Liver (tissue), 9 donors: ENCODE data around the gene COL27A1. TPM values are rescaled to one million over a fixed set of nuclear protein-coding genes. Genes with fewer than 3 reads are reported as not detected.
A peak's percentile ranks its signal among the peaks of the same experiment; 100 is the strongest.
"Not testable (repeated sequence)": the region's sequence is repeated elsewhere in the genome, so short reads cannot be mapped to it uniquely, and the experiment has no call there.

Experiments
- DNase-seq: peaks from one replicate; pipeline ENCODE4 v3.0.0-alpha.2; 2017; ENCODE audit warnings: low spot score
- H3K27ac ChIP-seq, 2 donors: one replicate each; pipeline ENCODE4 v1.7.0; 2013; ENCODE audit warnings: inconsistent platforms in 2 of 2, low read length in 2 of 2, control low read depth in 1 of 2, low read depth in 1 of 2, mild to moderate bottlenecking in 1 of 2
- H3K27me3 ChIP-seq, 4 donors: one replicate each; pipeline versions ENCODE4 v1.6.1 to v1.7.0; 2013; ENCODE audit warnings: low read length in 3 of 4, inconsistent platforms in 1 of 4, mild to moderate bottlenecking in 1 of 4, moderate library complexity in 1 of 4; ENCODE audit not compliant: control insufficient read depth in 4 of 4, insufficient read depth in 4 of 4
- H3K36me3 ChIP-seq, 4 donors: one replicate each; pipeline versions ENCODE4 v1.6.1 to v1.7.0; 2013; ENCODE audit warnings: low read length in 3 of 4, mild to moderate bottlenecking in 3 of 4, low read depth in 1 of 4, moderate library complexity in 1 of 4; ENCODE audit not compliant: control insufficient read depth in 4 of 4, insufficient read depth in 3 of 4
- H3K4me1 ChIP-seq, 4 donors: one replicate each; pipeline versions ENCODE4 v1.6.1 to v1.7.0; 2013; ENCODE audit warnings: low read length in 3 of 4, mild to moderate bottlenecking in 3 of 4, moderate library complexity in 1 of 4; ENCODE audit not compliant: control insufficient read depth in 4 of 4, insufficient read depth in 4 of 4
- H3K4me3 ChIP-seq, 3 donors: one replicate each; pipeline versions ENCODE4 v1.6.1 to v1.7.0; 2013; ENCODE audit warnings: low read length in 3 of 3, control low read depth in 1 of 3, low read depth in 1 of 3, mild to moderate bottlenecking in 1 of 3
- H3K9ac ChIP-seq, 2 donors: one replicate each; pipeline ENCODE4 v1.7.0; 2013; ENCODE audit warnings: low read length in 2 of 2, mild to moderate bottlenecking in 2 of 2, moderate library complexity in 2 of 2, control low read depth in 1 of 2, low read depth in 1 of 2
- H3K9me3 ChIP-seq, 4 donors: one replicate each; pipeline versions ENCODE4 v1.6.1 to v1.7.0; 2013; ENCODE audit warnings: low read length in 3 of 4; ENCODE audit not compliant: control insufficient read depth in 4 of 4
- FOXA1 ChIP-seq: IDR thresholded peaks from 2 replicates; pipeline ENCODE4 v1.6.1; 2016; ENCODE audit warnings: antibody characterized with exemption
- HNF4A ChIP-seq, 2 donors: conservative IDR thresholded peaks; 2 replicates each; pipeline ENCODE4 v1.6.1; 2016; ENCODE audit warnings: antibody characterized with exemption in 2 of 2, mild to moderate bottlenecking in 2 of 2
- JUND ChIP-seq, 2 donors: IDR thresholded peaks; 2 replicates each; pipeline ENCODE4 v1.6.1; 2016; ENCODE audit warnings: antibody characterized with exemption in 2 of 2
- NR2F2 ChIP-seq: IDR thresholded peaks from 2 replicates; pipeline ENCODE4 v1.6.1; 2016; ENCODE audit warnings: antibody characterized with exemption
- RXRA ChIP-seq, 2 donors: IDR thresholded peaks; 2 replicates each; pipeline ENCODE4 v1.6.1; 2017 to 2018; ENCODE audit warnings: antibody characterized with exemption in 2 of 2, mild to moderate bottlenecking in 1 of 2
- SP1 ChIP-seq: IDR thresholded peaks from 2 replicates; pipeline ENCODE4 v1.6.1; 2018; ENCODE audit warnings: antibody characterized with exemption, mild to moderate bottlenecking
- TAF1 ChIP-seq: conservative IDR thresholded peaks from 2 replicates; pipeline ENCODE4 v1.6.1; 2016; ENCODE audit warnings: antibody characterized with exemption, mild to moderate bottlenecking
- YY1 ChIP-seq: IDR thresholded peaks from 2 replicates; pipeline ENCODE4 v1.6.1; 2016; ENCODE audit warnings: antibody characterized with exemption, mild to moderate bottlenecking
- WGBS: extraction: QIAGEN DNeasy Blood & Tissue Kit; methylation state at CpG from one replicate; pipeline ENCODE4 v1.1.7; 2013; 5-methylcytosine and 5-hydroxymethylcytosine counted together
- polyA plus RNA-seq, 2 donors: library from polyadenylated mRNA; stranded (reverse) in 1 of 2; unstranded in 1 of 2; fragments of 200-250 nt in 1 of 2; fragments of >200 nt in 1 of 2; fragmentation: Nextera tagmentation in 1 of 2; extraction: Ambion mirVana in 1 of 2; gene quantifications; one replicate each; pipeline versions ENCODE4 v1.2.1 to v1.2.3, GENCODE V29; 2013 to 2015
- total RNA-seq, 2 donors: library from RNA; depleted of rRNA; stranded (reverse); fragments of >200 nt; gene quantifications; one replicate each; pipeline ENCODE4 v1.2.3, GENCODE V29; 2014
- donor health status: healthy.
- donor health status: healthy.
- donor health status: healthy.
- donor health status: healthy.
- donor health status: healthy.

The COL27A1 gene
- total and polyA plus RNA-seq, 4 donors, result 7.0 to 20.4 (median 12.0) TPM

DNA sequence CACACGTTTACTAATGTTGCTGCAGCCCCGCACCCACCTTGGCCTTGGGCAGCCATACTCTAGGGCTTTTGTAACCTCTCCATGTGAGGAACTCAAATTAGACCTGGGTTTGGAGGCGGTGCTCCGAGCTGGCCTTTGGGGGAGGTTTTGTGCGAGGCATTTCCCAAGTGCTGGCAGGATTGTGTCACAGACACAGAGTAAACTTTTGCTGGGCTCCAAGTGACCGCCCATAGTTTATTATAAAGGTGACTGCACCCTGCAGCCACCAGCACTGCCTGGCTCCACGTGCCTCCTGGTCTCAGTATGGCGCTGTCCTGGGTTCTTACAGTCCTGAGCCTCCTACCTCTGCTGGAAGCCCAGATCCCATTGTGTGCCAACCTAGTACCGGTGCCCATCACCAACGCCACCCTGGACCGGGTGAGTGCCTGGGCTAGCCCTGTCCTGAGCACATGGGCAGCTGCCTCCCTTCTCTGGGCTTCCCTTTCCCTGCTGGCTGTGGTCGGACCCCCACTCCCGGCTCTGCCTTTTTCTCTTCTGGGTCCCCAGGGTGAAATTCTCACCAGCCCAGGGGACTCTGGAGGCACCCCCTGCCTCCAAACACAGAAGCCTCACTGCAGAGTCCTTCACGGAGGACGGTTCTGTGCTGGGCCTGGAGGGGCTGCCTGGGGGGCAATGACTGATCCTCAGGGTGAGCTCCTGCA lies 167.6 kb downstream of the COL27A1 start, which contains the start of gene ORM1:
TSS of gene ORM1 (plus strand) at position 268 of the 701 bp plus-strand sequence. CDS start at position 304, 36 bp downstream.
- H3K9ac ChIP-seq, result peak within 1 kb of the TSS; percentile 59 to 69
- peak; percentile 7 for TF ChIP-seq YY1
- H3K27me3 ChIP-seq, H3K9me3 ChIP-seq, DNase-seq: not testable (repeated sequence)
- H3K4me3 ChIP-seq, result peak within 1 kb of the TSS; percentile 60 to 95 (median 71)
- H3K27ac ChIP-seq, result peak within 1 kb of the TSS; percentile 73 to 95
- peaks cover 0 to 14% (median 7%) of the 10 kb centered on the region in 4 donors for H3K36me3 ChIP-seq
- peaks cover 5 to 47% (median 34%) of the 10 kb centered on the region in 4 donors for H3K4me1 ChIP-seq
- 19% methylated on average over 4 of the region's 15 CpGs for WGBS

DNA sequence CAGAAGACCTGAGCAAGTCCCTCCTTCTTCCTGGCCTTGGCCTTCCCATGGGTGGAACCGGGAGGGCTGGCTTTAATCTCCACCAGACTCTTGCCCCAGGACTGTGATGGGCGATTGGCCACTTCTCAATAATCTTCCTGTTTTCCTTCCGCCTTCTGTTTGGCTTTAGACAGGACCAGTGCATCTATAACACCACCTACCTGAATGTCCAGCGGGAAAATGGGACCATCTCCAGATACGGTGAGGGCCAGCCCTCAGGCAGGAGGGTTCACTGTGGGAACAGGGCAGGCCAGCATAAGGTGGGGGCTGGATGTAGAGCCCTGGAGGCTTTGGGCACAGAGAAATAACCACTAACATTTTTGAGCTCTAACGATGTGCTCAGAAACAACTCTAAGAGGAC lies 168.5 kb downstream of the COL27A1 start:
- Histone ChIP-seq H3K4me1 (peaks cover 5 to 51% (median 39%) of the 10 kb centered on the region in 4 donors), H3K27ac (peak overlapping the region; percentile 35 to 95), H3K9ac (peak overlapping the region; percentile 59 to 69), H3K4me3 (peak overlapping the region; percentile 60 to 95 (median 65)), H3K36me3 (peaks cover 0 to 14% (median 7%) of the 10 kb centered on the region in 4 donors)
- TF ChIP-seq JUND (IDR thresholded peaks at IDR 0.05), result peak in 1 of 2 donors; percentile 43
- 30% methylated on average over 6 of the region's 6 CpGs for WGBS
- not testable (repeated sequence) for H3K9me3 ChIP-seq, DNase-seq, H3K27me3 ChIP-seq

DNA sequence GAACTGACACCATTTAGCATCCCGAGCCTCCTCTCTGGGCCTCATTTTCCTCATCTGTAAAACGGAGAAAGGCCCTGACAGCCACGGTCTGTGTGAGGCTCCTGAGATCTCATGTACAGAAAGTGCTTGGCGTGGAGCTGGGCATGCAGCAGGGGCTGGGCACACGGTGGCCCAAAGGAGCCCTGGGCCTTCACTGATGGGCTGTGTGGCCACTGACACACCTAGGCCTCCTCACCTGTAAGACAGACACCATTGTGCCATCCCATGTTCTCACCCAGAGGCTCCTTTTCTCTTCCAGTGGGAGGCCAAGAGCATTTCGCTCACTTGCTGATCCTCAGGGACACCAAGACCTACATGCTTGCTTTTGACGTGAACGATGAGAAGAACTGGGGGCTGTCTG lies 169.2 kb downstream of the COL27A1 start:
- DNase-seq, result no peak
- peak overlapping the region; percentile 59 to 69 for H3K9ac ChIP-seq
- no peaks in the 10 kb centered on the region for H3K9me3 ChIP-seq
- peaks cover 0 to 14% (median 7%) of the 10 kb centered on the region in 4 donors for H3K36me3 ChIP-seq
- peak overlapping the region; percentile 35 to 95 for H3K27ac ChIP-seq
- 55% methylated on average over 8 of the region's 8 CpGs for WGBS
- no peaks in the 10 kb centered on the region for H3K27me3 ChIP-seq
- peak overlapping the region; percentile 60 to 95 (median 65) for H3K4me3 ChIP-seq
- H3K4me1 ChIP-seq, result peaks cover 8 to 52% (median 41%) of the 10 kb centered on the region in 4 donors
- TF ChIP-seq FOXA1 (no peak), HNF4A (conservative IDR thresholded peaks at IDR 0.05) (no peak), TAF1 (peak; percentile 40), JUND (IDR thresholded peaks at IDR 0.05) (peak in 1 of 2 donors; percentile 34)

DNA sequence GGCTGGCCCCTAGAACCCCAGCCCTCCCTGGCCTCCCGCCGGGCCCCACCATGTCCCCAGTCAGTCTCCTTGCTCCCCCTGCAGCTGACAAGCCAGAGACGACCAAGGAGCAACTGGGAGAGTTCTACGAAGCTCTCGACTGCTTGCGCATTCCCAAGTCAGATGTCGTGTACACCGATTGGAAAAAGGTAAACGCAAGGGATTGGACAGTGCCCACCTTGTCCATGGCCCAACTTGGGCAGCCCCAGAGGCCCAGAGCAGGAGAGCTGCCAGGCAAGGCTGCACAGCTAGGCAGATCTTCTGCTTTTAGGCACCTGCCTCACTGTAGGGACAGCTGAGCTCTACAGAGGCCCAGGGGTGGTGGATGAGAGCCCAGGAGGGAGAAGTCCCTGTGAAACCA lies 169.6 kb downstream of the COL27A1 start:
- Histone ChIP-seq H3K4me1 (peaks cover 8 to 52% (median 41%) of the 10 kb centered on the region in 4 donors), H3K36me3 (peaks cover 0 to 14% (median 7%) of the 10 kb centered on the region in 4 donors), H3K9ac (peak overlapping the region; percentile 58 to 69), H3K27ac (peak overlapping the region; percentile 35 to 95), H3K4me3 (peak overlapping the region; percentile 60 to 95 (median 65))
- not testable (repeated sequence) for DNase-seq, H3K9me3 ChIP-seq, H3K27me3 ChIP-seq
- TF ChIP-seq NR2F2, result peak; percentile 1
- 50% methylated on average over 7 of the region's 9 CpGs for WGBS

DNA sequence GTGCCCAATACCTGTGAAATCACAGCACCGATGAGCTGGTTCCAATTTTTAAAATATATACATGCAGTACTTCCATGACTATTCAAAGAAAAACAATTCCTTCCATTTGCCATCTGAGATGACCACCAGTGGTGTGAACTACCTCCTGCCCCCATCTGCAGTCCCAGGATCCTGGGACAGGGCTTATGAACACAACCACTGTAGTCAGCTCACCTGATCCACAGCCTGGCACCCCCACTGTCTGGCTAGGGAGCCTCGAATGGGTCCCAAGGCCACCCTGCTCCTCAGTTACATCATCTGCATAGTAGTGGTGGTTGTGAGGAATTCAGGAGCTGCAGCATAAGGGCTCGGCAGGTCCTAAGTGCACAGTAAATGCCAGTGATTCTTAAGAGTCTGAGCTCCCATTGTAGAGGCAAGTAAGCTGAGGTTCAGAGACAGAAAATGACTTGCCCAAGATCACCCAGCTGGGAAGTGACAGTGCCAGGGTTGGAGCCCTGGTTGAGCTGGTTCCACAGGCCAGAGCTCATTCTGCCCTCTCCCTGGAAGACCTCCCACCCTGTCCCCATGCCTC lies 170.4 kb downstream of the COL27A1 start:
- not testable (repeated sequence) for H3K9me3 ChIP-seq, H3K27me3 ChIP-seq, DNase-seq, H3K9ac ChIP-seq
- TF ChIP-seq JUND (IDR thresholded peaks at IDR 0.05) (peak in 1 of 2 donors; percentile 12), SP1 (peak; percentile 31), RXRA (IDR thresholded peaks at IDR 0.05) (peak in 1 of 2 donors; percentile 21), HNF4A (conservative IDR thresholded peaks at IDR 0.05) (peak in 1 of 2 donors; percentile 29)
- WGBS, result 47% methylated on average over 3 of the region's 3 CpGs
- peak overlapping the region; percentile 22 to 52 for H3K27ac ChIP-seq
- peak overlapping the region; percentile 5 to 49 (median 34) for H3K4me3 ChIP-seq
- H3K36me3 ChIP-seq, result peaks cover 0 to 14% (median 7%) of the 10 kb centered on the region in 4 donors
- H3K4me1 ChIP-seq, result peaks cover 9 to 52% (median 41%) of the 10 kb centered on the region in 4 donors
